CD4-positive, CD25-positive, alpha-beta regulatory T cell (primary cell): ENCODE results near the gene ABHD17B. TPM values are rescaled to one million over a fixed set of nuclear protein-coding genes. Genes with fewer than 3 reads are reported as not detected.

Experiments
- polyA plus RNA-seq, 4 donors: library from polyadenylated mRNA; unstranded; fragments of 300-500 nt; fragmentation: Illumina TruSeq; gene quantifications; one replicate each; pipeline ENCODE4 v1.2.3, GENCODE V29; 2021
- total RNA-seq: library from RNA; stranded (reverse); gene quantifications from one replicate; pipeline ENCODE4 v1.2.3, GENCODE V29; 2022

ABHD17B gene
- total and polyA plus RNA-seq, 5 donors from 2014 or later: 23.4 to 33.0 (median 27.4) TPM

Other genes starting within 250 kb of the ABHD17B start
- 407 TPM for gene CEMIP2, start 142.7 kb downstream of the ABHD17B start, total RNA-seq
- gene CEMIP2, start 142.7 kb downstream of the ABHD17B start, polyA plus RNA-seq: 10 to 100 TPM; 25.8 to 29.0 (median 27.9) TPM
- 7.2 TPM for gene C9orf85, start 446 bp upstream of the ABHD17B start, total RNA-seq
- 10 to 100 TPM in 3 of 4 donors, 1 to 10 TPM in 1; 9.0 to 14.7 (median 10.8) TPM for gene C9orf85, start 446 bp upstream of the ABHD17B start, polyA plus RNA-seq
- gene C9orf57, start 149.4 kb upstream of the ABHD17B start, total RNA-seq: not detected
- not detected for gene C9orf57, start 149.4 kb upstream of the ABHD17B start, polyA plus RNA-seq
- not detected for gene GDA, start 238.2 kb upstream of the ABHD17B start, total RNA-seq
- not detected for gene GDA, start 238.2 kb upstream of the ABHD17B start, polyA plus RNA-seq